H1 (cell line): ENCODE measurements around the gene BUB1B. TPM values are rescaled to one million over a fixed set of nuclear protein-coding genes. Genes with fewer than 3 reads are reported as not detected.
A peak's percentile ranks its signal among the peaks of the same experiment; 100 is the strongest.
"Not testable (repeated sequence)": the region's sequence is repeated elsewhere in the genome, so short reads cannot be mapped to it uniquely, and the experiment has no call there.

Experiments used
- CTCF ChIA-PET: fragments of 300-600 bp; sonication (Branson Sonifier 250); formaldehyde crosslinking; loops from one replicate; lab custom pipeline; 2021; ENCODE audit not compliant: partially characterized antibody; lab: Charles Lee
- POLR2A ChIA-PET: fragments of 300-600 bp; sonication (Branson Sonifier 250); formaldehyde crosslinking; loops from one replicate; lab custom pipeline; 2021; ENCODE audit warnings: inconsistent platforms; ENCODE audit not compliant: partially characterized antibody; lab: Charles Lee
- DNase-seq, 2 experiments: peaks; one replicate each; pipeline versions ENCODE4 v3.0.0 to v3.0.0-alpha.2; 2010 to 2022; ENCODE audit warnings: low spot score in 2 of 2, low read depth in 1 of 2, mixed read lengths in 1 of 2
- FAIRE-seq: peaks from 2 replicates; lab custom pipeline; 2011; peaks lifted over from hg19 to GRCh38; lab: Jason Lieb, UNC
- H2AFZ ChIP-seq: 2 replicates; pipeline ENCODE4 v1.8.1; 2012; ENCODE audit warnings: low read length, inconsistent platforms
- H2AK5ac ChIP-seq: 2 replicates; pipeline ENCODE4 v1.6.1; 2013; ENCODE audit warnings: low read depth, low read length
- H2BK120ac ChIP-seq: replicated peaks from 2 replicates; pipeline ENCODE3; 2013; ENCODE audit warnings: low read depth, low read length, inconsistent platforms
- H2BK12ac ChIP-seq: 2 replicates; pipeline ENCODE4 v1.6.1; 2013; ENCODE audit warnings: low read depth, low read length
- H2BK15ac ChIP-seq: 2 replicates; pipeline ENCODE4 v1.6.1; 2013; ENCODE audit warnings: low read length
- H2BK20ac ChIP-seq: 2 replicates; pipeline ENCODE4 v1.6.1; 2013; ENCODE audit warnings: low read length
- H2BK5ac ChIP-seq: 2 replicates; pipeline ENCODE4 v1.6.1; 2013; ENCODE audit warnings: low read depth, low read length
- H3K14ac ChIP-seq: 2 replicates; pipeline ENCODE4 v1.6.1; 2013; ENCODE audit warnings: inconsistent platforms; ENCODE audit not compliant: insufficient read length
- H3K18ac ChIP-seq: 2 replicates; pipeline ENCODE4 v1.6.1; 2013; ENCODE audit warnings: low read length; ENCODE audit errors: extremely low read depth
- H3K23ac ChIP-seq: 2 replicates; pipeline ENCODE4 v1.6.1; 2013; ENCODE audit warnings: inconsistent platforms; ENCODE audit not compliant: insufficient read length
- H3K23me2 ChIP-seq: 2 replicates; pipeline ENCODE4 v1.6.1; 2013; ENCODE audit warnings: low read depth, low read length
- H3K27ac ChIP-seq: 2 replicates; pipeline ENCODE4 v1.6.1; 2011; ENCODE audit warnings: low read depth, low read length, inconsistent platforms
- H3K27me3 ChIP-seq, 4 experiments: replicated peaks in 1 of 4; 1 replicate in 1 of 4; 2 replicates in 3 of 4; pipeline versions ENCODE4 v1.6.1 to v1.8.1; 2011 to 2013; ENCODE audit warnings: low read length in 3 of 4, mild to moderate bottlenecking in 3 of 4, inconsistent platforms in 2 of 4, mixed read lengths in 2 of 4, moderate library complexity in 1 of 4; ENCODE audit not compliant: control insufficient read depth in 3 of 4, insufficient read depth in 3 of 4; ENCODE audit errors: extremely low read depth in 1 of 4
- H3K36me3 ChIP-seq, 4 experiments: 2 replicates each; pipeline versions ENCODE4 v1.6.1 to v1.8.1; 2011 to 2013; ENCODE audit warnings: mild to moderate bottlenecking in 4 of 4, low read length in 3 of 4, moderate library complexity in 2 of 4, control low read depth in 1 of 4, inconsistent platforms in 1 of 4; ENCODE audit not compliant: insufficient read depth in 4 of 4, control insufficient read depth in 2 of 4
- H3K4ac ChIP-seq: replicated peaks from 2 replicates; pipeline ENCODE3; 2013; ENCODE audit warnings: low read length, low read depth, mixed read lengths, inconsistent platforms; ENCODE audit not compliant: insufficient read length
- H3K4me1 ChIP-seq, 4 experiments: replicated peaks in 1 of 4; 1 replicate in 1 of 4; 2 replicates in 3 of 4; pipeline versions ENCODE4 v1.6.1 to v1.8.1; 2011 to 2013; ENCODE audit warnings: low read length in 3 of 4, inconsistent platforms in 2 of 4, mixed read lengths in 1 of 4; ENCODE audit not compliant: insufficient read depth in 4 of 4, control insufficient read depth in 3 of 4
- H3K4me2 ChIP-seq, 2 experiments: 2 replicates each; pipeline versions ENCODE4 v1.6.1 to v1.8.1; 2011 to 2013; ENCODE audit warnings: low read depth in 2 of 2, low read length in 2 of 2, control low read depth in 1 of 2, inconsistent platforms in 1 of 2, mild to moderate bottlenecking in 1 of 2; ENCODE audit not compliant: insufficient read depth in 1 of 2
- H3K4me3 ChIP-seq, 4 experiments: fragments of 200-600, 300-600 bp in 1 of 4; sonication (generic), shearing (Covaris generic), sonication (Bioruptor Twin) in 1 of 4; 2 replicates each; pipeline versions ENCODE4 v1.5.1 to v1.8.1; 2011 to 2016; ENCODE audit warnings: low read length in 4 of 4, low read depth in 3 of 4, control low read depth in 2 of 4, inconsistent platforms in 2 of 4, mild to moderate bottlenecking in 2 of 4, mixed read lengths in 1 of 4, moderate library complexity in 1 of 4; ENCODE audit not compliant: insufficient read depth in 2 of 4; ENCODE audit errors: extremely low read depth in 1 of 4
- H3K56ac ChIP-seq: replicated peaks from 2 replicates; pipeline ENCODE3; 2013; ENCODE audit warnings: low read depth, mild to moderate bottlenecking, mixed read lengths, low read length, inconsistent platforms; ENCODE audit not compliant: insufficient read length
- H3K79me1 ChIP-seq: 2 replicates; pipeline ENCODE4 v1.6.1; 2013; ENCODE audit warnings: low read depth, low read length, control low read depth
- H3K79me2 ChIP-seq, 2 experiments: 2 replicates each; pipeline versions ENCODE4 v1.6.1 to v1.8.1; 2012 to 2013; ENCODE audit warnings: low read length in 2 of 2, mild to moderate bottlenecking in 2 of 2, inconsistent platforms in 1 of 2; ENCODE audit not compliant: insufficient read depth in 2 of 2, control insufficient read depth in 1 of 2
- H3K9ac ChIP-seq, 4 experiments: replicated peaks in 1 of 4; 1 replicate in 1 of 4; 2 replicates in 3 of 4; pipeline versions ENCODE4 v1.6.1 to v1.8.1; 2011 to 2013; ENCODE audit warnings: low read depth in 3 of 4, low read length in 3 of 4, control low read depth in 2 of 4, mild to moderate bottlenecking in 2 of 4, moderate library complexity in 2 of 4, inconsistent platforms in 1 of 4; ENCODE audit errors: extremely low read depth in 1 of 4
- H3K9me3 ChIP-seq, 2 experiments: 2 replicates each; pipeline versions ENCODE4 v1.6.1 to v1.8.1; 2012 to 2013; ENCODE audit warnings: mild to moderate bottlenecking in 2 of 2, moderate library complexity in 2 of 2, control low read depth in 1 of 2, inconsistent platforms in 1 of 2, low read depth in 1 of 2, low read length in 1 of 2, mixed read lengths in 1 of 2; ENCODE audit not compliant: insufficient read depth in 2 of 2
- H4K20me1 ChIP-seq, 2 experiments: replicated peaks in 1 of 2; 2 replicates each; pipeline versions ENCODE3 to v1.8.1; 2011 to 2013; ENCODE audit warnings: inconsistent platforms in 2 of 2, low read length in 2 of 2, mild to moderate bottlenecking in 1 of 2; ENCODE audit not compliant: insufficient read depth in 2 of 2, control insufficient read depth in 1 of 2
- H4K5ac ChIP-seq: 2 replicates; pipeline ENCODE4 v1.6.1; 2013; ENCODE audit warnings: low read length, low read depth, mixed read lengths, inconsistent platforms; ENCODE audit not compliant: insufficient read length
- H4K8ac ChIP-seq: 2 replicates; pipeline ENCODE4 v1.8.0; 2013; ENCODE audit warnings: mild to moderate bottlenecking, moderate library complexity, low read length, inconsistent platforms; ENCODE audit not compliant: insufficient read depth; ENCODE audit errors: extremely low read depth
- H4K91ac ChIP-seq: replicated peaks from 2 replicates; pipeline ENCODE3; 2013; ENCODE audit warnings: low read length, mixed read lengths, inconsistent platforms; ENCODE audit not compliant: insufficient read length
- WGBS, 2 experiments: shearing (Covaris generic) in 1 of 2; methylation state at CpG; one replicate each; pipeline versions ENCODE4 v1.1.6 to v1.1.7; 2013 to 2015; ENCODE audit warnings: low lambda C conversion rate in 2 of 2, mixed read lengths in 2 of 2, inconsistent platforms in 1 of 2, low coverage in 1 of 2, missing lambda C conversion rate in 1 of 2; ENCODE audit not compliant: insufficient replicate concordance in 2 of 2, insufficient coverage in 1 of 2, insufficient read length in 1 of 2; ENCODE audit errors: extremely low coverage in 1 of 2, missing lambda C conversion rate in 1 of 2; 5-methylcytosine and 5-hydroxymethylcytosine counted together
- polyA plus RNA-seq, 7 experiments: library from polyadenylated mRNA; depleted of rRNA in 3 of 7; stranded (reverse) in 5 of 7; unstranded in 2 of 7; fragments of >200 nt in 5 of 7; fragments of 200-250 nt in 2 of 7; gene quantifications; 1 replicate in 5 of 7; 2 replicates in 1 of 7; 4 replicates in 1 of 7; pipeline versions ENCODE4 v1.2.1 to v1.2.3, GENCODE V29; 2011 to 2013; ENCODE audit warnings: missing spikeins in 2 of 7, mixed read lengths in 2 of 7
- total RNA-seq: library from RNA; stranded (reverse); fragmentation: NEBNext Ultra II Directional; extraction: Animal tissue kit (Norgen Biotek cat#: 25700); gene quantifications from 2 replicates; pipeline ENCODE4 v1.2.1, GENCODE V29; 2021

BUB1B gene
- total and polyA plus RNA-seq, 2 of the 8 experiments (the other 6 are each of a cell fraction or from before 2014, with no cell fraction given) = 48.9 to 144 TPM

DNA sequence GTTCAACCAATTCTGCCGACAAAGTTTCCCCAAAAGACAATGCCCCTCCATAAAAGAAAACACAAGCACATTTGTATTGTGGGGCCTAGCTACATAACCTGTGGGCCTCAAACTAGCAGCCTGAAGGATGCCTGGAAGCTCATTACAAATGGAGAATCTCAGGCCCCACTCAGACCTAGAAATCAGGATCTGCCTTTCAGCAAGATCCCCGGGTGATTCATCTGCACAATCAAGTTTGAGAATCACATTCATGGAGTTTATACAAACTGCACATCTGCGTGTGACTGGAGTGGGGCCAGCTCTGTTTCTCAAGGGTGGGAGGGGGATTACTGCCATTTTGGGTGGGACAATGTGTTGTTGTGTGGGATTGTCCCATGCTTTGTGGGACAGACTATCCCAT, 36.5 kb upstream of the BUB1B start:
- not testable (repeated sequence) for H2BK15ac ChIP-seq, H2AK5ac ChIP-seq, H3K27me3 ChIP-seq, H3K23ac ChIP-seq, H2BK12ac ChIP-seq, H3K14ac ChIP-seq, H2AFZ ChIP-seq, H4K8ac ChIP-seq, DNase-seq, H3K9me3 ChIP-seq, H3K36me3 ChIP-seq, H3K79me1 ChIP-seq, H3K23me2 ChIP-seq, FAIRE-seq, H3K79me2 ChIP-seq, H3K9ac ChIP-seq, H4K20me1 ChIP-seq, H3K27ac ChIP-seq, H3K4ac ChIP-seq, H3K56ac ChIP-seq
- Histone ChIP-seq H4K5ac (peak overlapping the region; percentile 6), H3K4me1 (peaks cover 4 to 16% (median 12%) of the 10 kb centered on the region in 4 experiments; a peak in 5 of 7 replicates), H3K4me3 (peak overlapping the region in 1 of 4 experiments; percentile 36; a peak in 3 of 8 replicates), H3K4me2 (peak overlapping the region in 1 of 2 experiments; percentile 82; a peak in 1 of 4 replicates), H3K18ac (peak overlapping the region; percentile 78), H2BK120ac (peak overlapping the region; percentile 38), H4K91ac (peak overlapping the region; percentile 44), H2BK5ac (peak overlapping the region; percentile 77; the same call in 1 of the 2 replicates), H2BK20ac (0 out of 2 replicates have a peak overlapping the region, but pooled peaks have one; percentile 11)
- WGBS, 2 experiments = 89% methylated on average over 3 of the region's 3 CpGs; no CpG with 5 or more reads in 1 of the 2 experiments
- ChIA-PET POLR2A (interaction anchor here (1.0 to 5.3 kb wide), 8 partner anchors 9 to 37 kb away, joined by 3 to 26 read pairs (median 11); partner anchors contain the start of genes BMF and BUB1B), CTCF (interaction anchor here (1.0 to 2.4 kb wide), 8 partner anchors 10 to 70 kb away, joined by 3 to 45 read pairs (median 4); no protein-coding TSS in a partner anchor)
